ENCODE measurements around the gene CELA2B.

DNA sequence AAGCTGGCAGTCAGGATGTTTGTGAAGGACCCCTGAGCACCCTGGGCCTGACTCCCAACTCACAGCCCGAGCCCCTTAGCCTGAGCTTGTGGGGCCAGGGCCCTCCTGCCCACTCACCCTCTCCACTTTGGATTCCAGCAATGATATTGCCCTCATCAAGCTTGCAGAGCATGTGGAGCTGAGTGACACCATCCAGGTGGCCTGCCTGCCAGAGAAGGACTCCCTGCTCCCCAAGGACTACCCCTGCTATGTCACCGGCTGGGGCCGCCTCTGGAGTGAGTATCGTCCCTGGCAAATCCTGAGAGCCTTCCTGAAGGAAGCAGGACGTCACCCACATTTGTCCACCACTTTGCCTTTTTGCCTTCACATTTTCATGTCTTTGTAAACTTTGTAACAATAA lies 32.6 kb upstream of the CELA2B start:
- TF ChIP-seq, protein P1, sequence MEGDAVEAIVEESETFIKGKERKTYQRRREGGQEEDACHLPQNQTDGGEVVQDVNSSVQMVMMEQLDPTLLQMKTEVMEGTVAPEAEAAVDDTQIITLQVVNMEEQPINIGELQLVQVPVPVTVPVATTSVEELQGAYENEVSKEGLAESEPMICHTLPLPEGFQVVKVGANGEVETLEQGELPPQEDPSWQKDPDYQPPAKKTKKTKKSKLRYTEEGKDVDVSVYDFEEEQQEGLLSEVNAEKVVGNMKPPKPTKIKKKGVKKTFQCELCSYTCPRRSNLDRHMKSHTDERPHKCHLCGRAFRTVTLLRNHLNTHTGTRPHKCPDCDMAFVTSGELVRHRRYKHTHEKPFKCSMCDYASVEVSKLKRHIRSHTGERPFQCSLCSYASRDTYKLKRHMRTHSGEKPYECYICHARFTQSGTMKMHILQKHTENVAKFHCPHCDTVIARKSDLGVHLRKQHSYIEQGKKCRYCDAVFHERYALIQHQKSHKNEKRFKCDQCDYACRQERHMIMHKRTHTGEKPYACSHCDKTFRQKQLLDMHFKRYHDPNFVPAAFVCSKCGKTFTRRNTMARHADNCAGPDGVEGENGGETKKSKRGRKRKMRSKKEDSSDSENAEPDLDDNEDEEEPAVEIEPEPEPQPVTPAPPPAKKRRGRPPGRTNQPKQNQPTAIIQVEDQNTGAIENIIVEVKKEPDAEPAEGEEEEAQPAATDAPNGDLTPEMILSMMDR (IDR thresholded peaks at IDR 0.05) = no peak
- TF ChIP-seq POLR2AphosphoS5 (IDR thresholded peaks at IDR 0.05) = no peak

Measured in breast epithelium (tissue), 3 donors.